ENCODE results near the gene PLPP6.

PLPP6 gene

DNA sequence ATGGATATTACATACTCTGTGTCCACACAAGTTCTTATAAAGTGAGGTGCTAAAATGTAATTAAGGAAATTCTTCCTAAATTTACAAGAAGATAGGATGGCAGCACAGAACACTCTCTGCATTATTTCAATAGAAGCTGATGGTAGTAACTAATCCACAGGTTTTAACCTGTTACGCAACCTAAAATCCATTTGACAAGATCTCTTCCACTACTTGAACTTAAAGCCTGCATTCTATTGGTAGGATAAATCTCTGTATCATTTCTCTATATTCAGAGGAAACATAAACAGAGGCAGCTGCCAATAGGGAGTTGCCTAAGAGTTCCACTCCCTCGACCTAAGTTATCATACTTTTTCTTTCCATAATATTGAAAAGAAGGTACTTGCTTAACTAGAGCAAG, 38.8 kb downstream of the PLPP6 start:
- DNase-seq, result no peak

DNA sequence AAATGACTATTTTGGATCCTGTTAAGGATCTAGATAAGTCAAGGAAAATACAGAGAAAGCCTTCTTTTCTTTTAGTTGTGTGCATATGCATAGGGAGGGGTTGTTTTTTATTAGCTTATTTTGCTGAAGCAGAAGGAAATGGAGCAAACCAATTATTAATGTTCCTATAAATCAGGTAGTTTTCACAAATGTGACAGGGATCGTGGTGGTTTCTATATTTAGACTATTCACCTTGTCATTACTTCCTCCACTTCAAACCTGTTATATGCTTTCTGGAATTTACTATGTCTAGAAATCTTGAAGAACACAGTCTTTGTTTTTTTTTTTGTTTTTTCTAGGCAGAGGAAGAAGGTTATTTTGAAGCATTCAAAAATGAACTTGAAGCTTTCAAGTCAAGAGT, 39.4 kb downstream of the PLPP6 start:
- DNase-seq, result no peak

DNA sequence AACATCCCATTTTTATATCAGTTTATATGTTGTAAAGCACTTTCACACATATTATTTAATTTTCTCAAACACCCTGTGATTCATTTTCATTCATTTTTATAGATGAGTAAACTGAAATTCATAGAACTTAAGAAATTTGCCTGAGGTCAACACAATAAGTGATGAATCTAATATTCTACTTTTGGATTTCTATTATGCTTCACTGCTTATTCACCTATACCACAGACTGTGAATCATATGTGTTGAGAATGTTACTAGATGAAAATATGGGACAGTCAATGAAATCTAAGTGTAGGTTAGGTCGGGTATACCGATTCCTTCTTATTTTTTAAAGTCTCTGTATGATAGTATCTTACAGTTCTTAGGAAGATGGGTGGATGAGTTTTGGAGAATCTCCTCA, 42.0 kb downstream of the PLPP6 start:
- DNase-seq, result no peak

DNA sequence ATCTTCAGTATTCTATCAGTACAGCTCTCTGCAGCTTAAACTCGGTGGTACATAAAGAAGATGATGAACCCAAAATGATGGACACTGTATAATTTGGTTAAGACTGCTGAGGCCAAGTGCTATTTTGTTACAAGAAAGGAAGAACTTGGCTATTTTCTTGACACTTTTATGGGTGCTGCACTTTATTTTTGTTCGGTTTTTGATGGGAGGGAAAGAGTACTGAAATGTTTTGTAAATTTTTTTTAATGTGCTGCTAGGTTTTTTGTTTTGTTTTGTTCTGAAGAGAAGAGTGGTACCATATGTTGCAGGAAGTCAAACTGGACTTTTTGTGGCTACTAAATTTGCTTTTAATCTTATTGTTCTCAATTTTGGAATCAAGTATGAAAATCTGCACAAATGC, 43.9 kb downstream of the PLPP6 start:
- no peak for DNase-seq

GRCh38 chr9:4706971-4707622, 45.0 kb downstream of the PLPP6 start:
- no peak for DNase-seq

- DNase-seq, result no peak
Measured at GRCh38 chr9:4709380-4709779, 47.3 kb downstream of the PLPP6 start.

- no peak for DNase-seq
Measured at GRCh38 chr9:4713849-4714248, 51.8 kb downstream of the PLPP6 start.

DNA sequence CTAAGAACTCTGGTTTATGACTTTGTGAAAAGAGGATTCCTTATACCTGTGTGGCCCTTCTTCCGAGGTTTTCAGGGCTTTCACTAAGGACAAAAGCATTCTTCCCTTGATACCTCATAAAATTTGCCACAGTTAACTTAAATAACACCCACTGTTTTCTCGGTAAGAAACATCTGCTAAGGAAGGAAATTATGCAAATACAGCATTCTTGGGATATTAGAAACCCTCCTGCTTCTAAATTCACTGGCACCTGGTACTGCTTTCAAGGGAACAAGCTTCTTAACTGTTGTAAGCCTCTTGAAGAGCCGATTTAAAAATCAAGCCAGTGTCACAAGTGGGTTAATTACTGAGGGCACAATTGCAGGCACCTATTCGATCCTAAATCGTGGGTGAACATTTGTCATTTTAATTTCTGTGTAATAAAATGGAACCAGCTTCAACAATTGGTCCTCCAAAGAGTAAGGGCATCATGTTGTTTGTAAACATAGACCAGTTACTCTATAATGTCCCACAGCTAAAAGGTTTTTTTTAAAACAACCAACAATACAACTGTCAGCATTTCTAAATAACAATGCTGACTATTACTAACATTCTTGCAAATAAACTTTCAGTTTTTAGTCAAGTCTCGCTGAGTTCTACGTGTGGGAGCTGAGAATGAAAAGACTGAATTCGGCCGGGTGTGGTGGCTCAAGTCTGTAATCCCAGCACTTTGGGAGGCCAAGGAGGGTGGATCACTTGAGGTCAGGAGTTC, 52.3 kb downstream of the PLPP6 start:
- DNase-seq, result no peak
